ENCODE results near the gene ATP6V1A.

ATP6V1A gene

DNA sequence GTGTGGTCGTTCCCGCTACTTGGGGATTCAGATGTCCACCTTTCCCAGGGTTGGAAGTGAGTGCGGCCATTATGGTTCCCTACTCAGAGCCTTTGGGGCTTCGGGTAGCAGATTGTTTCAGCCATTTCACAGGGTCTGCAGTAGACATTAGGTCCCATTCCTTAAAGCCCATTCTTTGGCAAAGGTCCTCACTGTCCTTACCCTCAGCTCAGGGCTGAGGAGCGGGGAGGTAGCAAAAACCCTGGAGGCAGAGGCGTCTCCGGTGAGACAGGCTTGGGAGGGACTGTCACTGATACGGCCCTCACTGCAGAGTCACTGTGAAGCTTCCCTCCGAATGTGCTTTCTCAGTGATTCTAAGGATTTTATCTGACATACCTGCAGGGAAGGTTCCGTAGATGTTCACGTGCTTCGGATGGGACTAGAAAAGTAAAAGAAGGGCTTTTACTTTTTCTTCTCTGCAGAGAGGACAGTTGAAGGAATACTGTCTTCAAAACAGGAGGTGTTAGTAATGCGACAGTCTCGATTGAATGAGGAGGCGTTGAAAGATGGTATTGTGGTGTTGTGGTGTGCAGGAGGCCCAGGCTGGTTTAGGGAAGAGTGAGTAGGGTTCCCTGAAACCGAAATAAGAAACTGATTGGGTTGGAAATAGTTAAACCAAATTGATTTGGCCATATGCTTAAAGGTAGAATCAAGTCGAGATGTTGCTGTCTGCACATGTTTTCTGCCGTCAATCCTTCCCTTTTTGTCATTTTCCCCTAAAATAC, 630 bp downstream of the ATP6V1A start:
- DNase-seq = peak; percentile 51

DNA sequence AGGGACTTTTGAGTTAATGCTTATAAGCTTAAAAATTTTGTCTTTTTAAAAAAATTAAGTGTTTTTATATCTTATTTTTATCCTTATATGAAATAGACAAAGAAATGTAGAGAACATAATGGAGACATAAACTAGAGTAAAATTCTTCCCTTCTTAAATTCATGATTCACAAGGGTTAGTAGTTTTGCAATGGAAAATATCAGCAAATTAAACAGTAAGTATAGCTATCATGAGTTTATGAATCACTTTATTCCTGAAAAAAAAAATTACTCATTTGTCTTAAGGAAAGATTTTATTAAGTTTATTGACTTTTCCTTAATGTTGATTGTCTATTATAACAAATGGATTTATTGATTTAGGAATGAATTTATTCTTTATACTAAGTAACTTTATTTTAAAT, 4.3 kb downstream of the ATP6V1A start:
- no peak for DNase-seq

- DNase-seq = no peak
Measured at GRCh38 chr3:113753376-113753985, 6.6 kb downstream of the ATP6V1A start.

DNA sequence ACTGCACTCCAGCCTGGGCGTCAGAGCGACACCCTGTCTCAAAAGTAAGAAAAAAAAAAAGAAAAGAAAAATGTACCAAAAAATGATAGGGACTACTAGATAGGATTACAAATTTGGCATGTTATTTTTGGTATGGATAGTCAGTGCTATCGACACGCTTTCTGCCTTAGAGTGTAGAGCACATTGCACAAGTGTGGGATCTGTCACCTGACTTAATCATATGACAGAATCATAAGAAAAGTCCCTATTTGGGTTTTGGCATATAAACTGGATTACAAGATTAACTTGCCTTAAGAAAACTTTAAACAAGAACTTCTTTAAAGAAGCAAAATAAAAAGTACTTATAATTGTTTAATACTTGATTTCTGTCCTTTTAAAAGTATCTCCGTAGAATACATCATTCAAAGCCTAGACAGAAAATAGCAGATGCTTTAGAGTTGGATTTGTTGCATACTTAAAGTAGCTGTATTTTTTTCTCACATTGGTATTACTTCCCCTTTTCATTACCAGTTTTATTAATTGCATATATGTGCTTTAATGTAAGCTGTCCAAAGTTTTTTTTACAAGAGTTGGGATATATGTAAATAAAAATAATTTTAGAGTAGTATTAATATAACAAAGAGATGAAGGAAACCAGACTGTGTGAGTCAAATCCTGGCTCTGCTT, 7.8 kb downstream of the ATP6V1A start:
- no peak for DNase-seq

DNA sequence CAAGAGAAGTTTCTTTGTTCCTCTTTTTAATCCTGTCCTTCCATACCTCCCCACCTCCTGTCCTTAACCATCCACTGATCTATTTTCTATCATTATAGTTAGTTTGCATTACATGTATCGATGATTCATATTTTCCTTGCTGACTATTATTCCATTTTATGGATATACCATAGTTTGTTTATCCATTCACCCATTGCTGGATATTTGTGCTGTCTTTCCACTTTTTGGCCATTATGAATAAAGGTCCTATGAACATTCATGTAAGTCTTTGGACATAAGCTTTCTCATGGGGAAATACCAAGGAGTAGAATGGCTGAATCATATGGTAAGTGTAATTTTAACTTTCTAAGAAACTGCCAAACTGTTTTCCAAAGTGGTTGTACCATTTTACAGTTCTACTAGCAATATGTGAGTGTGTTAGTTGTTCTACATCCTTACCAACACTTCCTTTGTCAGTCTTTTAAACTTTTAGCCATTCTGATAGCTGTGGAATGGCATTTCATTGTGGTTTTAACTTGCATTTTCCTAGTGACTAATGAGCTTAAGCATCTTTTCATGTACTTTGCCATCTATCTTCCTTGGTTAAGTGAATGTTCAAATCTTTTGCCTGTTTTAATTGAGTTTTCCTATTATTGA, 11.7 kb downstream of the ATP6V1A start:
- no peak for DNase-seq

- no peak for DNase-seq
Measured at GRCh38 chr3:113764698-113765097, 17.9 kb downstream of the ATP6V1A start.

GRCh38 chr3:113769551-113769950, 22.7 kb downstream of the ATP6V1A start:
- no peak for DNase-seq

DNA sequence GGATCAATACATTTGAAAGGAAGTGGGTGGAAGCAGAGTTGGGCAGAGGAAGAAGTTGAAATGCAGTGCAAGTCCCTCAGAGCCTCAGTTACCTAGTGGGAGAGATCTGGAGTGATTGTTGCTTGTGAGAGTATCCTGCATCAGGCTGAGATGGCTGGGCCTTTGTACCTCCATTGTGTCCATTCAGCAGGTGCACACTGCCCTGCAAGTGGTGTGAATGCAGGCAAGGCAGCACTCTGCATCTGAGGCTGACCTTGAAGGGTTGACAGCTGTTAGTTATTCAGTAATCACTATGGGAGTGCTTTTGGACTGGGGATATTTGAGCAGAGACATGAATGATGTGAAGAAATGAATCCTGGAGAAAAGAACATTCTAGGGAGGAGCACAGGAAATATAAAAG, 25.2 kb downstream of the ATP6V1A start:
- no peak for DNase-seq

- no peak for DNase-seq
Measured at GRCh38 chr3:113773381-113773780, 26.5 kb downstream of the ATP6V1A start.

DNA sequence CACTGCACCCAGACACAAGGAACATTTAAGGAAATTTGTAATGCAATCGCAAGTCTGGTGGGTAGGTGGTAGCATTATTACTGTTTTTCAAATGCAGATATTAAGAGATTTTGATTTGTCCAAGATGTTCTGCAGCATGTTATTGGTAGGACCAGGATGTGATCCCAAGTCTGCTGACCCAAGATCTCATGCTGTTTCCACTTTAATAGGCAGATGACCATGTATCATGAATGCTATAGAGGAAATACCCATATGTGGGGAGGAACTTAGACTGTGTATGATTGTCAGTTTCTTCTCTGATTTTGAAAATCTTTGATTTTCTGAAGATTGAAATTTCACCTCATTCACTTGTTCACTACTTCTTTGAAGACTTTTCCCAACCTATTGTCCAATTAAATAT, 28.7 kb downstream of the ATP6V1A start:
- no peak for DNase-seq

GRCh38 chr3:113776564-113776963, 29.7 kb downstream of the ATP6V1A start:
- DNase-seq = no peak

GRCh38 chr3:113783463-113783862, 36.6 kb downstream of the ATP6V1A start:
- DNase-seq = no peak

- no peak for DNase-seq
Measured at GRCh38 chr3:113783980-113784379, 37.1 kb downstream of the ATP6V1A start.

GRCh38 chr3:113791381-113791780, 44.5 kb downstream of the ATP6V1A start:
- DNase-seq = no peak

DNA sequence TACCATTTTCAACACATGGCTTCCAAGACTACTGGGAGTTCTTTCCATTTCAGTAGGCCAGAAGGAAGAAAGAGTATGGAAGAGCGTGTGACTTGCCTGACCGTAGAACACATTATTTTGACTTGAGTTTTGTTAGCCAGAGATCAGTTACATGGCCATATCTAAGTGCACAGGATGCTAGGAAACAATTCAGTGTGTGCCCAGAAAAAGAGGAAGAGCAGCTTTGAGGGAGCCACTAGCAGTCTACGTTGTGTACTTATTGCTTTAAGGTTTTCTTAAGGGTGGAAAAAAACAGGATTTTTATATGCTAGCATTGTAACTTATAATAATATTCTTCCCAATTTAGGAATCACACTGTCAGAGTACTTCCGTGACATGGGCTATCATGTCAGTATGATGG, 47.7 kb downstream of the ATP6V1A start:
- no peak for DNase-seq

DNA sequence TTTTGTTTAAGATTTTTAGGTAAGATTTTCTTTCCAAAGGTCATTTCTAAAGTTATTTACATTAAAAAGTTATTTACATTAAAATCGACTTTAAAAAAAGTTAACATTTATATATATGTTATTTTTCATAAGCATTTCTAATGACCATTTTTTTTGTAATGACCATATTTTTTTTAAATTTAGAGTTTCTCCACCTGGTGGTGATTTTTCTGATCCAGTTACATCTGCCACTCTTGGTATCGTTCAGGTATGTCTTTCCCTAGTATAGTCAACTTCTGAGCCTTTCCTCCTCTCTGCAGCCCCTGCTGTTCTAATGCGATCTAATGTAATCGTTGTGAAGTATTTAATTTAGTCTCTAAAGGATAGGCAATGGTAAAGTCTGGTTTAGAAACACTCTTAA, 48.9 kb downstream of the ATP6V1A start:
- no peak for DNase-seq

DNA sequence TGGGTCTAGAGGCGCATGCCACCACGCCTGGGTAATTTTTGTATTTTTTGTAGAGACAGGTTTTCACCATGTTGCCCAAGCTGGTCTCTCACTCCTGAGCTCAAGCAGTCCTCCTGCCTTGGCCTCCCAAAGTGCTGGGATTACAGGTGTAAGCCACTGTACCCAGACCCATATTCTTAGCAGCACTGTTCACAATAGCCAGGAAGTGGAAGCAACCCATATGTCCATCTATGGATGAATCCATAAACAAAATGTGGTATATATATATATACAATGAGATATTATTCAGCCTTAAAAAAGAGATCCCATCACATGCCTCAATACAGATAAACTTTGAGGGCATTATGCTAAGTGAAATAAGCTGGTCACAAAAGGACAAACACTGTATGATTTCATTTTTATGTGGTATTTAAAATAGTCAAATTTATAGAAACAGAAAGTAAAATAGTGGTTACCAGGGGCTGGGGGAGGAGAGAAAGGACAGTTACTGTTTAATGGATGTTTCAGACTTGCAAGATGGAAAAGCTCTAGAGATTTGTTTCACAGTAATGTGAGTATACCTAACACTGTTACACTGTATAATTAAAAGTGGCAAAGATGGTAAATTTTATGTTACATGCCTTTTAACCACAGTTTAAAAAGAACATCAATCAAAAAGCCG, 56.1 kb downstream of the ATP6V1A start:
- DNase-seq = no peak

GRCh38 chr3:113804661-113805060, 57.8 kb downstream of the ATP6V1A start:
- DNase-seq = no peak

- no peak for DNase-seq
Measured at GRCh38 chr3:113805249-113805648, 58.4 kb downstream of the ATP6V1A start.

DNA sequence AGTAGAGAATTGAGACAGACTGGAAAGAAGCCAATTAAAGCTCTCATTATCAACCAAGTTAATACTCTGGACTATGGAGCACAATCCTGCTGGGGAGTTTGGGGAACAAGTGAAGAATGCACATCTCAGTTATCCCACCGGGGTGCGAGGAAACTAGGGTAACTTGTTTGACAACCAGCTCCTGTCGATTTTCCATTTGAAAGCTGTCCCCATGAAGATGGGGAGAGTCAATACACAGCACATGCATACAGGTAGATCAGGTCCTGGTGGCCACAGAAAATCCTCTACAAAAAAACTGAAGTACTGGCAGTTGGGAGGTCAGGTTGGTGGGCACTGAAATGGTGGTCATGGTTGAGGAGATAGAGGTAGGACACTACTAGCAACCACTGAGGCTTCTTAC, 66.0 kb downstream of the ATP6V1A start:
- no peak for DNase-seq

GRCh38 chr3:113819866-113820265, 73.0 kb downstream of the ATP6V1A start:
- no peak for DNase-seq

GRCh38 chr3:113825090-113825489, 78.3 kb downstream of the ATP6V1A start:
- no peak for DNase-seq

- DNase-seq = no peak
Measured at GRCh38 chr3:113828600-113828999, 81.8 kb downstream of the ATP6V1A start.

Measured in activated naive CD4-positive, alpha-beta T cell treated with Interleukin-2 at 50 U/mL for 16 hours (primary cell).